Skin epidermis (tissue), 12 donors: ENCODE measurements around the gene DVL2.

Experiments
- H3K27ac ChIP-seq, 21 experiments: fragments of 200-600 bp; sonication (generic) in 11 of 21; one replicate each; pipeline ENCODE4 v1.5.0; 2020; ENCODE audit warnings: mild to moderate bottlenecking in 3 of 21, inconsistent platforms in 2 of 21, moderate library complexity in 2 of 21
- H3K4me3 ChIP-seq, 7 experiments: fragments of 200-600 bp; sonication (generic) in 2 of 7; one replicate each; pipeline ENCODE4 v1.5.0; 2020; ENCODE audit warnings: inconsistent platforms in 2 of 7, mild to moderate bottlenecking in 2 of 7, moderate library complexity in 1 of 7

The DVL2 gene

GRCh38 chr17:7258731-7259554, 24.6 kb upstream of the DVL2 start:
- Histone ChIP-seq H3K4me3 (no peak overlapping the region), H3K27ac (no peak overlapping the region)

GRCh38 chr17:7256766-7257456, 22.6 kb upstream of the DVL2 start:
- Histone ChIP-seq H3K4me3 (no peak overlapping the region), H3K27ac (no peak overlapping the region)

GRCh38 chr17:7254511-7254910, 20.2 kb upstream of the DVL2 start:
- H3K27ac ChIP-seq = no peak overlapping the region
- H3K4me3 ChIP-seq = no peak overlapping the region

GRCh38 chr17:7253082-7253481, 18.8 kb upstream of the DVL2 start:
- Histone ChIP-seq H3K4me3 (peak overlapping the region; percentile 66 to 99 (median 89)), H3K27ac (peak overlapping the region in 17 of 21 experiments; percentile 92 to 100 (median 98))

- Histone ChIP-seq H3K27ac (peak within 1 kb of the TSS; percentile 85 to 100 (median 98)), H3K4me3 (peak within 1 kb of the TSS; percentile 66 to 99 (median 89))
Observed at GRCh38 chr17:7252176-7253043, 18.1 kb upstream of the DVL2 start, which contains the start of gene ELP5. Gene ELP5 (plus strand): TSS chr17:7252215. CDS start chr17:7252551, 336 bp downstream.

- peak within 1 kb of the TSS; percentile 85 to 100 (median 98) for H3K27ac ChIP-seq
- H3K4me3 ChIP-seq = peak within 1 kb of the TSS; percentile 66 to 99 (median 89)
Observed at GRCh38 chr17:7251661-7252175, 17.4 kb upstream of the DVL2 start, which contains the start of gene CTDNEP1. Gene CTDNEP1 (minus strand): TSS chr17:7251734. CDS start chr17:7251296, 438 bp downstream.

GRCh38 chr17:7250695-7251627, 16.6 kb upstream of the DVL2 start:
- H3K4me3 ChIP-seq = peak overlapping the region; percentile 66 to 99 (median 89)
- peak overlapping the region; percentile 85 to 100 (median 98) for H3K27ac ChIP-seq

GRCh38 chr17:7249830-7250229, 15.5 kb upstream of the DVL2 start:
- Histone ChIP-seq H3K27ac (peak overlapping the region in 12 of 21 experiments; percentile 92 to 99 (median 98)), H3K4me3 (peak overlapping the region in 6 of 7 experiments; percentile 66 to 99 (median 90))

- H3K27ac ChIP-seq = no peak overlapping the region
- H3K4me3 ChIP-seq = no peak overlapping the region
Observed at GRCh38 chr17:7249214-7249613, 14.9 kb upstream of the DVL2 start.

- Histone ChIP-seq H3K27ac (no peak overlapping the region), H3K4me3 (no peak overlapping the region)
Observed at GRCh38 chr17:7248796-7249195, 14.5 kb upstream of the DVL2 start.

GRCh38 chr17:7246779-7247178, 12.5 kb upstream of the DVL2 start:
- Histone ChIP-seq H3K27ac (peak overlapping the region in 1 of 21 experiments; percentile 11), H3K4me3 (no peak overlapping the region)

- H3K27ac ChIP-seq = peak overlapping the region in 15 of 21 experiments; percentile 92 to 99 (median 98)
- H3K4me3 ChIP-seq = peak overlapping the region in 1 of 7 experiments; percentile 88
Observed at GRCh38 chr17:7243838-7244237, 9.5 kb upstream of the DVL2 start.

- Histone ChIP-seq H3K27ac (peak overlapping the region in 20 of 21 experiments; percentile 92 to 100 (median 98)), H3K4me3 (peak overlapping the region; percentile 74 to 96 (median 88))
Observed at GRCh38 chr17:7243453-7243729, 9.1 kb upstream of the DVL2 start.

- Histone ChIP-seq H3K4me3 (peak overlapping the region; percentile 74 to 96 (median 88)), H3K27ac (peak overlapping the region; percentile 87 to 100 (median 98))
Observed at GRCh38 chr17:7242717-7243452, 8.6 kb upstream of the DVL2 start.

- Histone ChIP-seq H3K27ac (peak within 1 kb of the TSS; percentile 87 to 100 (median 98)), H3K4me3 (peak within 1 kb of the TSS; percentile 74 to 96 (median 88))
Observed at GRCh38 chr17:7241783-7242716, 7.7 kb upstream of the DVL2 start, which contains the start of gene GABARAP. Gene GABARAP (minus strand): TSS chr17:7242449. CDS start chr17:7242330, 119 bp downstream.

- peak overlapping the region in 20 of 21 experiments; percentile 30 to 100 (median 98) for H3K27ac ChIP-seq
Observed at GRCh38 chr17:7241090-7241733, 6.9 kb upstream of the DVL2 start.

More at GRCh38 chr17:7241090-7241733, 6.9 kb upstream of the DVL2 start:
- peak overlapping the region; percentile 74 to 96 (median 88) for H3K4me3 ChIP-seq
